Amygdala (tissue), 56 donors: ENCODE measurements around the gene MYO1A.
"Not testable (repeated sequence)": the region's sequence is repeated elsewhere in the genome, so short reads cannot be mapped to it uniquely, and the experiment has no call there.

Source experiments
- DNase-seq, 56 donors: peaks; one replicate each; lab custom pipeline; 2025; lab: John Stamatoyannopoulos, UW

The MYO1A gene

DNA sequence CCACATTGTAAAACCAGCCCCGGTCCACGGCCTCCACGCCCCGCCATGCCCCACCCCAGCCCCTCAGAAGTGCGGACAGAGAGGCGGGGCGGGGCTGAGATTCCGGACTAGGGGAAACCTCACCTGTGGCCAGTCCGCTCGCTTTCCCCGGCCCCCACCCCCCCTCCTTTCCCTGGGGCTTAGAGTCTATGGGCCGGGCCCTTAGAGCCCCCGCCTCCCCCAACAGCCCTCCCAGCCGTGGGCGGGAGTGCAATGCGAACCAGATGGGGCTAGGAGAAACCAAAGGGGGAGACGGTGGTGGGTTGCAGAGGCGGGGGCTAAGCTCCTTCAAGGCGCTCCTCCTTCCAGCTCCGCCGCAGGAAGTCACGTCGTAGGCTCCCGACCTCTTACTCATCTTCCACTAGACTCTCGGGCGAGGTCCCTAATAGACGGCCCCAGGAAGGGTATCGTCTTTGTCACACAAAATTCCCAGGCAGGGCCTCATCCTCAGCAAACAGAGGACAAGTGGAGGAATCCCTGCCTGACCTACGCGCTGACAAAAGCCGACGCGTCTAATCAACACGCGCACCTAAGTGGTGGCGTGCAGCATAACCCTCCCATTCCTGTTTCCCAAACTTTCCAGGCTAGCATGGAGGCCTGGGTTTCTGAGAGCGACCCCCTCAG is 37.9 kb upstream of the MYO1A start:
- peak in 30 of 56 donors; percentile 22 to 68 (median 46) for DNase-seq

DNA sequence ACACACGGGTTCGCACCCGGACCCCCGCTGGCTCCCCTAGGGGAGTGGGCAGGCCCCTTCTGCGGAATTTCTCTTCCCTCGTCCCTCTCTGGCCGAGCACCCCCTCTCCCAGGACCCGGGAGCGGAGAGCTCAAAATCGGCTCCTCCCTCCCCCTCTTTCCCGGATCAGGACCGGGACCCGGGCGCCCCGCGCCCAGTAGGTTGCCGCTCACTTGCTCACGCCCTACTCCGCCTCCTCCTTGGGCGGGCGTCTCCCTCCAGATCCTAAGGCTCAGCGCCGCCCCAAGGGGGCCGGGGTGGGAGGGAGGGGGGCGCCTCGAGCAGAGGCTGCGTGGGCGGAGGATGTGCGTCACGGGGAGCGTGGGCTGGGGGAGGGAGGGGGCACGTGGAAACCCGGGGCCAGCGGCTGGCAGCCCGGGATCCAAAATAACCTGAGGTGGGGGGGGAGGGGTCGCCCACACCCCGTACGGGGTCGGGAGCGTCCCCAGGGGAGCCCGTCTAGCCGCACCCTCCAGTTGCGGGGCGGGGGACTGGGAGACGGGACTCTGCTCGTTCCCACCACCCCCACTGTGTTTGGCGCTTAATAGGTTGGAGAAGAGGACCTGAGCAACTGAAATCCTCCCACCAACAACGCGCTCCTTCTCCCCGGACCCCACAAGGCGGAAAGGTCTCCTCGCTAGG is 37.2 kb upstream of the MYO1A start:
- DNase-seq = peak in 45 of 56 donors; percentile 23 to 84 (median 56)

DNA sequence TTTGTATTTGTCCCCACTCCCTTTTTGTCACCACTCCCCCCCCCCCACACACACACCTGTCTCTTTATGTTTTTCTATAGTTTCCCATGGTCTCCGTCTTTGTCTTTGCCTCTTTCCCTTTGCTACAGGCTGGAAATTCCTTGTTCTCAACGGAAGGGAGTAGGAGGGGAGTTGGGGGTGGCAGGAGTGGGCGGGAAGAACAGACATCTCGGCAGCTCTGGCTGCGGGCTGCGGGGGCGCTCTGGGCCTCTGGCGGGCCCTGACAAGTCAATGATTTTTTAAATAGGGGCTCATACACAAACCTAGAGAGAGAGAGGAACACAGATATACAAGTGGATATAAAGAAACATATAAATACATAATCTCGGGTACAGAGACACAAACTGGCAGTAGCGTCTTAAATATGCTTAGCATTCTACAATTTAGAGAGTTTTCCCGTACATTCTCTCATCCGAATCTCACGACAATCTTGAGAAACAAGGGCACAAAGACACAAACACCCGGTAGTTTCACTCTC is 36.6 kb upstream of the MYO1A start:
- peak in 36 of 56 donors; percentile 14 to 59 (median 29) for DNase-seq

DNA sequence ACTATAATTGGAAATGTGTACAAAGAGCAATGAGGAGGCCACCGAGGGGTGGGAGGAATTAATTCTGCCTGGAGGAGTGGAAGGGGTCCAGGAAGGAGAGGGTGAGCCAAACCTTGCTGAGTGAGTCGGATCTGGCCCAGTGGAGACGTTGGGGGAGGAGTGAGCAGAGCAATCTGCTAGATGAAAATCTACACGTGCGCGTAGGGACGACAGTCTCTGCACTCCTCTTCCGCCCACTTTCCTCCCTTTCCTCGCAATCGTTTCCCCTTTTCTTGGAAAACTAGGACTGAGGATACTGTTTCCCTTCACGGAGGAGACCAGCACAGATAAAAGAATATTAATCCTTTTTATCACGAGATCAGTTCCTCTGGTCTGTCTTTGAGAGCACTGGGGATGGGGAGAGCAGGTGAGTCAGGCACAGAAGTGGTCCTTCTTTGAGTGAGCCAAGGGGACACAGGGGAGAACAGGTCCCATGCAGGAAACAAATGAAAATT is 36.1 kb upstream of the MYO1A start:
- DNase-seq = peak in 7 of 56 donors; percentile 12 to 53 (median 18)

DNA sequence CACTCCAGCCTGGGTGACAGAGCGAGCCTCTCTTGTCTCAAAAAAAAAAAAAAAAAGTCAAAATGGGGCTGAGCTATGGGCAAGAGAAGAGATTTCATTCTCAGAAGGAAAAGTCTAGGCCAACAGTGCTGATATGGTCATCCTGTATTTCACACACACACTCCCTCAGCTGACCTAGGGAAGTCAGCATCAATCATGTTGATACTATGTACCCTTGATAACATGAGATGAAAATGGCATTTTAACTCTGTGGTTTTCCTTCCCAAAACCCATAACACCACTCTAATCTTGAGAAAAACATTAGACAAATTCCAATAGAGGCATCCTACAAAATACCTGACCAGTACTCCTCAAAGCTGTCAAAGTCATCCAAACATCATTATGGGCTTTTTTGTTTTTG is 30.9 kb upstream of the MYO1A start:
- no peak for DNase-seq

DNA sequence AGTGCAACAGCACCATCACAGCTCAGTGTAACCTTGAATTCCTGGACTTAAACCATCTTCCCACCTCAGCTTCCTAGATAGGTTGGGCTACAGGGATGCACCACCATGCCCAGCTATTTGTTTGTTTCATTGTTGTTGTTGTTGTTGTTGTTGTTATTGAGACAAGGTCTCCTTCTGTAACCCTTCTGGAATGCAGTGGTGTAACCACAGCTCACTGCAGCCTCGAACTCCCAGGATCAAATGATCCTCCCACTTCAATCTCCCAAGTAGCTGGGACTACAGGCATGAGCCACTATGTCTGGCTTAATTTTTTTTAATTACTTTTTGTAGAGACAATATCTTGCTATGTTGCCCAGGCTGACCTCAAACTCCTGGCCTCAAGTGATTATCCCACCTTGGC is 29.9 kb upstream of the MYO1A start:
- DNase-seq = no peak

DNA sequence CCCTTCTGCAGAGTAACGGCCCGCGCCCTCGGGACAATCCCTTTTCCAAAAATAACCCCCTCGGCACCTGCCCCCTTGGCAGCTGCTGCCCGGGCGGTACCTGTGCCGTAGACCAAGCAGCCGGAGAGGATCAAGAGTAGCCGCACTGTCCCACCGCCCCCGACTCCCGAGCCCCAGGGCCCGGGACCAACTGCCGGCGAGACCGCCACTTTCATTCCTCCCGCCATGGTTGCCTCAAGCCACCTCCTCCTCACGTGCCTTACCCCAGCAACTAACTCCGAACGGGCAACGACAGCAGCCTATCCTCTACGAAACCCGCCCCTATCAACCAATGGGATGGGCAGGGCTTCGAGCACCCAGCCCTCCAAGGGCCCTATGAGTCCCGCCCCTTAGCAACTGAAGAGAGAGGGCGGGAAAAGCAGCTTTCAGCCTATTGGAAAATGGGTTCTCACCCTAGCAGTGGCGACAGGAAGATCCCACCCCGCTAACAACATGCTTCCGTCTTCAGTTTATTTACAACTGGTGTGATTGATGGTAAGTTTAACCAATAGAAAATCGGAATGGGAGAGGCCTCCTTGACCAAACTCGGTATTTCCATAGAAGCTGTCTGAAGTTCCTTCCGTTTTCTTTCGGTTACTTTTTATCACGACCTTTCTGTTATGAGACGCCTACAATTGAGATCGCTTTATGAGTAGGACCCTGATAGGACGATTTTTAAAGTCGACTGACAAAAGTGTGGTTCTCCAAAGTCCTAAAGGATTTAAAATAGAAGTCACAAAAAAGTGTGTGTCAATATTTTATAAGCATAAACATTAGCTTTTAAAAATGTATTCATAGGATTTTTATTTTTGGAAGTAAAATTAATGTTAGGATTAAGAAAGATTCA is 28.8 kb upstream of the MYO1A start, which contains the start of gene NEMP1:
NEMP1 (minus strand) TSS at position 273 of the 886 bp plus-strand sequence; CDS start at position 227, 46 bp downstream.
- DNase-seq = peak; percentile 39 to 100 (median 98)

DNA sequence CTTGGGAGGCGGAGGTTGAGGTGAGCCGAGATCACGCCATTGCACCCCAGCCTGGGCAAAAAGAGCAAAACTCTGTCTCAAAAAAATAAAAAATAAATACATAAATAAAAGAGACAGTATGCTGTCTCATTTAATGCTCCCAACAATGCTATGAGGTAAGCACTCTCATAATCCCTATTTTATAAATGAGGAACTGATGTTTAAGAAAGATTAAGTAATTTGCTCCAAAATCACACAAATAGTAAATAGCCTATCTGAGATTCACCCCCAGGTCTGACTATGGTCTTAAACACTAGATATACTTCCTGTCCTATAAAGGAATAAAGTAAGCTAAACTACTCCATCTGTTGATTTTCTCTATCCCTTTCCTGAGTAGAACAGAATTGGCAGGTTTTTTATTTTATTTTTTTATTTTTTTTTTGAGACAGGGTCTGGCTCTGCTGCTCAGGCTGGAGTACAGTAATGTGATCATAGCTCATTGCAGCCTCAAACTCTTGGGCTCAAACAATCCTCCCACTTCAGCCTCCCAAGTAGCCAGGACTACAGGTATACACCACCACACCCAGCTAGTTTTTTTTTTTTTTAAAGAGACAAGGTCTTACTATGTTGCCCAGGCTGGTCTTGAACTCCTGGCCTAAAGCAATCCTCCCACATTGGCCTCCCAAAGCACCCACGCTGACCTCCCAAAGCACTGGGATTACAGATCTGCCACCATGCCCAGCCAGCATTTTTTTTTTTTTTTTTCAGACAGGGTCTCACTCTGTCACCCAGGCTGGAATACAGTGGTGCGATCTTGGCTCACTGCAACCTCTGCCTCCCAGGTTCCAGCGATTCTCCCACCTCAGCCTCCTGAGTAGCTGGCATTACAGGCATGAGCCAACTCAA is 23.9 kb upstream of the MYO1A start:
- DNase-seq = not testable (repeated sequence)

DNA sequence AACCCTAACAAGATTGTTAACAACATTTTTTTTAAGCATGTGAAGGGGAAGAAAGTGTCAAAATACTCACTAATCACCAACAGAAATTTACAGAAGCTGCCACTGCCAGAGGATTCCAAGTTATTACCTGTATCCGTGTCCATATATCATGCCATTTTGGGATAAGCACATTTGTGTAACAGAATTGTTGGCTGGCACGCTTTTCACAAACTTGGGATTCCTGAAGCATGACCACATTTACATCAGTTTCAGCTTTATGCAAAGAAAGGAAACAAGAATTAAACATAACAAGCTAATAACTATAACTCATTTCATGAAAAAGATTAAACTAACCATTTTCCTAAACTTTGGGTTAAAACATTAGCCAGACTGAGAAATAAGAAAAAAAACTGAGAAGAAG is 22.7 kb upstream of the MYO1A start:
- DNase-seq = no peak

DNA sequence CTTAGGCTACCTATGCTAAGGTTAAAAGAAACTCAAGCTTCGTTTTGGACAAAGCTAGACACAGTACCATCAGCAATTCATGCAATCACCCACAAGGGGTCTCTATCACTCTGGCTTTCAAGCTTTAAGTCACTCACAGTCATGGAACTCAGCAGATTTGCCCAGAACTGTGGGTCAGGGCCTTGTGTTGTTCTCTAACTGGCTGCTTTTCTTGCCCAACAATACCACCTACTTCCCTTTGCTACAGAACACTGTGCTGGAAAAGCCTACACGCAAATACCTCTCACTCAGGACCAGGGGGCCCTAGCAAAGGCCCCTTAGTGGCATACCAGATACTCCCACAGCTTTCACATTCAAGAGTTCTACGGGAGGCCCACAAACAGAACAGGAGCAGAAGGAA is 19.6 kb upstream of the MYO1A start:
- peak in 39 of 56 donors; percentile 8 to 82 (median 37) for DNase-seq

DNA sequence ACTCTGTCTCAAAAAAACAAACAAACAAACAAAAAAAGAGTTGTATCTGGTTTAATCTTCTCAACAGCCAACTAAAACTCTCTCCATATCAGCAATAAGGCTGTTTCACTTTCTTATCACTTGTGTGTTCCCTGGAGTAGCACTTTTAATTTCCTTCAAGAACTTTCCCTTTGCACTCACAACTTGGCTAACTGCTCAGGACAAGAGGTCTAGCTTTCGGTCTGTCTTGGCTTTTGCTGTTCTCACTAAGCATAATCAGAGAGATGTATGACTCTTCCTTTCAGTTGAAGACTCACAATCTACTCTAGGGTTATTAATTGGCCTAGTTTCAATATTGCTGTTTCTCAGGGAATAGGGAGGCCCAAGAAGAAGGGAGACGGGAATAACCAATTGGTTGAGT is 16.3 kb upstream of the MYO1A start:
- no peak for DNase-seq

DNA sequence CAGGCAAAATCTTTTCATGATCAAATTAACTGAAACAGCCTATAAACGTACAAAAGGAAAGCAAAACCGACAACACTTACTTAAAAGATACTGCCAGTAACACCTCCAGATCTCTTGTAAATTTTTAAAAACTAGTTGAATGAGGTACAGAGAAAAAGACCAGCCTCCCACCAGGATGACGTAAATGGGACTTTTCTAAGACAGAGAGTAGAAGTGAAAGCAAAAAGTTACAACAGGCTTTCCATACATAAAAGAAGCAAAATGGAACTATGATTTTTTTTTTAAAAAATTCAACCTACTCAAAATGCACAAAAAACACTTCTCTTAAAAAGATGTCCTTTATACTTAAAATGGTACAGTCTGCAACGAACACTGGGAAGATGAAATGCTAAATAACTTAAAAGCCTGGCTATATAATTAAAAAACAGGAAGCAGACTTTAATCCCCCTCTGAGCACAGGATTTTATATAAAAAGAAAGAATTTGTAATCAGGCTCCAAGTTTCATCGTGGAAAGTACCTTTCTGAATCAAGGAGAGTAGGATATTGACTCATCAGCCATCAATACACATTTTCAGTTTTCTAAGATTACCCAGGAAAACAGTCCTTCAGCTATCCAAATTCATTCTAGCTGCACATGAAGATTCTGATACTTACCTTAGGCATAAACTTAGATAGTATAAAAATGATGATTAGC is 14.2 kb upstream of the MYO1A start:
- DNase-seq = no peak

DNA sequence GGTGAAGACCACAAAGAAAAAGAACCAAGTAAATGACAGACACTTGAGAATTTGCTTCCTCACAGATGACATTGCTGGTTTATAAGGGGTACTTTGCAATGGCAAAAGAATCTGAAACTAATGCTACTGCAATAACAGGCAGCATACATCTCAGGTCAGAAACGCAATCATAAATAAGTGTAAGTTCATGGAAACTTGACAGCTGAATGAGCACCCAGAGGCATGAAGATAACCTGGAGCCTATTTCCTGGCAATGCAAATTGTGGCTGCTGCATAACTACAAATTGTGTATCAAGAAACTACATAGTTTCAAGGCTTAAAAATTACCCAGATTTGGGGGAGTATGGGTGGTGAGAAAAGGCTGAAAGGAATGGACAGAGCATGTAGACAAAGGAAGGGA is 8.5 kb upstream of the MYO1A start:
- DNase-seq = no peak

DNA sequence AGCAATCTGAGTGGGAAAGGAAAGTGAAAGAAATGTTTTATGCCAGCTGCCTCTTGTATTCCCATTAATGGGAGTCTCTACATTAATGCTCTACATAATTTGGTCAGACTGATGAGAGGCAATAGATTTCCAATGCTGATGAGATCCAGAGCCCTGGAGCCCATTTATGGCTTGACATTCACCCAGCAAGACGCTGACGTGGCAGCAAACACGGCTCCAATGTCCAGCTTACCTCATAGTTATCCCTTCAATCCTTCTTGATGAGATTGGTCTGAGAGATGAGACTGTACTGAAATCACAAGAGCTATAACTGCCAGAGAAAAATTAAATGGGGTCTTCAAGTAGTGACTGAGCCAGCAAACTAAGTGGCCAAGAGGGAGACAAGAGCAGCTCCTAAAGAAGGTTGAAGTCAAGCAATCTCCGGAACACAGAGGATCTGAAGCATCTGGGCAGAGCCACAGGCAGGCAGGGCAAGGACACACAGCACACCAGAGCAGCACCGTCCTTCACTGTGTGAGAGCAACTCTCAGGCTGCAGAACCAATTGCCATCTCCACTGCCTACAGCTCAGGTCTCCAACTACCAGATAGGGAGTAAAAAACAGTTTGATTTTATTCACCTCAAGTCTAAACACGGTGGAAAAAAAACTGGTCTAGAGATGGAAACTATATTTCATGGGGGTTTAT is 7.3 kb upstream of the MYO1A start:
- DNase-seq = no peak

DNA sequence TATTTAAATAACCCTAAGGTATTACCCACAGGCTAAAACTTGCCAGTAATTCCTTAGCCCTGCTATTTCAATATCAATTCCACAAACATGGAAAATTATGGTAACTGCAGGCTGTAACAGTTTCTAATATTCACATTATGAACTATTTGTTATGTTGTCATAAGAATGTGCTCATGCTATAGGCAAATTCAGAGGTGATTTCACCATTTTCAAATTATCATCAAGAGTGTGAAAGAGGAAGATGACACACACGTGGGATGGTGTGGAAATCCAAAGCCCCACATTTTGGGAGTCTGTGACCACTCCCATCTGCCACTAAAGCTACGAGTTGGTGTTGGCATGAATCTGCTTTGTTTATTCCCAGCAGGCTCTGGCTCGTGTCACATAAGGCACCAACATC is 5.9 kb upstream of the MYO1A start:
- no peak for DNase-seq

DNA sequence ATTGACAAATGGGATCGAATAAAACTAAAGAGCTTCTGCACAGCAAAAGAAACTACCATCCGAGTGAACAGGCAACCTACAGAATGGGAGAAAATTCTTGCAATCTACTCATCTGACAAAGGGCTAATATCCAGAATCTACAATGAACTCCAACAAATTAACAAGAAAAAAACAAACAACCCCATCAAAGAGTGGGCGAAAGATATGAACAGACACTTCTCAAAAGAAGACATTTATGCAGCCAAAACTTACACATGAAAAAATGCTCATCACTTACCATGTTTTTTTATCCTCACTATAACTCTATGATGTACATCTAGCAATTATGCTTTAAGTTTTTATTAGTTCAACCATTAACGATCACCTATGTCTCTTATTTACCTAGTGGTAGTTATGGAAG is 4.0 kb upstream of the MYO1A start:
- not testable (repeated sequence) for DNase-seq

DNA sequence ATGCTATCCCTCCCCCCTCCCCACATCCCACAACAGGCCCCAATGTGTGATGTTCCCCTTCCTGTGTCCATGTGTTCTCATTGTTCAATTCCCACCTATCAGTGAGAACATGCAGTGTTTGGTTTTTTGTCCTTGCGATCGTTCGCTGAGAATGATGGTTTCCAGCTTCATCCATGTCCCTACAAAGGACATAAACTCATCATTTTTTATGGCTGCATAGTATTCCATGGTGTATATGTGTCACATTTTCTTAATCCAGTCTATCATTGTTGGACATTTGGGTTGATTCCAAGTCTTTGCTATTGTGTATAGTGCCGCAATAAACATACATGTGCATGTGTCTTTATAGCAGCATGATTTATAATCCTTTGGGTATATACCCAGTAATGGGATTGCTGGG is 3.2 kb upstream of the MYO1A start:
- not testable (repeated sequence) for DNase-seq

DNA sequence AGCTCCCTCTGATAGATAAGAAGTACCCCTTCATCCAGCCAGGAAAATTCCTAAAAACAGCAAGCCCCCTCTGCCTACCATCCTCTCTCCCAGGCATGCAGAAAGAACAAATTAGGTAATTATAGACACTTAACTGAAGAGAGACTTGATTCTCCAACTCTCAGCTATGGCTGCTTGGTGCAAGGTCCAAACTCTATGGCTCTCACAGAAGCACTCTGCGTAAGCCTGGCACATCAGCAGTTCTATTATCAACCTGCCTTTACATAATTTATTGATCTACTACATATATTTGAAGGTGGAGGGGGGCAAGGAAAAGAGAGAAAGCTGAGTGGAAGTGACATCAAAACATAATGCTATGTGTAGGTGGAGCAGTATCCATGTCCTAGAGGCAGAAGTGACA is 1.1 kb upstream of the MYO1A start:
- DNase-seq = no peak

DNA sequence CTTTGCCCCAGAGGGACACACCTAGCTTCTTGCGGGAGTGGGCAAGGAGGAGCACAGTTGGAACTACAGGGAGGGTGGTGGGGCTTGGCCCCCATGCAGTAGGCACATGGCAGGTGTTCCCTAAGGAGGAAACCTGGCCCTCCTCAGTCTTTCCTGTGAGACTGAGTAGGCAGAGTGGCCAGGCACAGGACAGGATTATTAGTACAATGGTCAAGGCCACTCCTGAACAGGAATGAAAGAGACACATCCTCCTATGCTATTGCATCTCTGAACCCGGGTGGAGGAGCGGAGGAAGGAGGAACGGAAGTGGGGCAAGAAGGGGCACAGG is 846 bp downstream of the MYO1A start:
- DNase-seq = no peak
